AG04450 (cell line): Measurements from ENCODE around the gene ADGRD1. TPM values are rescaled to one million over a fixed set of nuclear protein-coding genes. Genes with fewer than 3 reads are reported as not detected.

Experiments used
- CTCF ChIA-PET: fragments of 300-600, 350-600 bp; formaldehyde crosslinking; extraction: SDS; loops from one replicate; lab custom pipeline; 2022; ENCODE audit warnings: antibody characterized with exemption, inconsistent platforms; lab: Charles Lee
- POLR2A ChIA-PET: fragments of 350-600 bp; formaldehyde crosslinking; extraction: SDS; loops from one replicate; lab custom pipeline; 2021; ENCODE audit warnings: antibody characterized with exemption, inconsistent platforms; lab: Yijun Ruan, JAX
- DNase-seq: peaks from one replicate; pipeline ENCODE4 v3.0.0-alpha.2; 2011; ENCODE audit warnings: low read depth, low spot score
- H3K27ac ChIP-seq: one replicate; pipeline ENCODE4 v1.5.1; 2012; ENCODE audit warnings: low read depth, low read length, control low read depth
- H3K27me3 ChIP-seq: one replicate; pipeline ENCODE4 v1.6.0; 2012; ENCODE audit warnings: low read length; ENCODE audit not compliant: control insufficient read depth, insufficient read depth
- H3K4me3 ChIP-seq: 2 replicates; pipeline ENCODE4 v1.5.1; 2011; ENCODE audit warnings: mild to moderate bottlenecking, low read depth, low read length, control low read depth
- H3K9me3 ChIP-seq: 2 replicates; pipeline ENCODE4 v1.5.1; 2012; ENCODE audit warnings: low read length; ENCODE audit not compliant: control insufficient read depth, insufficient read depth
- polyA plus RNA-seq: library from polyadenylated mRNA; depleted of rRNA; stranded (reverse); fragments of >200 nt; gene quantifications from 2 replicates; pipeline ENCODE4 v1.2.3, GENCODE V29; 2011
- TF ChIP-seq, protein P1 (sequence below): IDR thresholded peaks from 2 replicates; pipeline ENCODE4 v1.5.1; 2011; ENCODE audit warnings: low read depth, low read length, control low read depth, inconsistent platforms

The ADGRD1 gene
- polyA plus RNA-seq, 1 experiment, result 0.05 TPM

GRCh38 chr12:131105351-131105735, 151.6 kb downstream of the ADGRD1 start:
- TF ChIP-seq, protein P1, sequence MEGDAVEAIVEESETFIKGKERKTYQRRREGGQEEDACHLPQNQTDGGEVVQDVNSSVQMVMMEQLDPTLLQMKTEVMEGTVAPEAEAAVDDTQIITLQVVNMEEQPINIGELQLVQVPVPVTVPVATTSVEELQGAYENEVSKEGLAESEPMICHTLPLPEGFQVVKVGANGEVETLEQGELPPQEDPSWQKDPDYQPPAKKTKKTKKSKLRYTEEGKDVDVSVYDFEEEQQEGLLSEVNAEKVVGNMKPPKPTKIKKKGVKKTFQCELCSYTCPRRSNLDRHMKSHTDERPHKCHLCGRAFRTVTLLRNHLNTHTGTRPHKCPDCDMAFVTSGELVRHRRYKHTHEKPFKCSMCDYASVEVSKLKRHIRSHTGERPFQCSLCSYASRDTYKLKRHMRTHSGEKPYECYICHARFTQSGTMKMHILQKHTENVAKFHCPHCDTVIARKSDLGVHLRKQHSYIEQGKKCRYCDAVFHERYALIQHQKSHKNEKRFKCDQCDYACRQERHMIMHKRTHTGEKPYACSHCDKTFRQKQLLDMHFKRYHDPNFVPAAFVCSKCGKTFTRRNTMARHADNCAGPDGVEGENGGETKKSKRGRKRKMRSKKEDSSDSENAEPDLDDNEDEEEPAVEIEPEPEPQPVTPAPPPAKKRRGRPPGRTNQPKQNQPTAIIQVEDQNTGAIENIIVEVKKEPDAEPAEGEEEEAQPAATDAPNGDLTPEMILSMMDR, result no peak
- ChIA-PET POLR2A (no interaction called here), CTCF (interaction anchor here (0.5 to 1.3 kb wide), 3 partner anchors 12 to 723 kb away, joined by 3 read pairs; no protein-coding TSS in a partner anchor)
- DNase-seq, result no peak
- Histone ChIP-seq H3K27ac (no peak overlapping the region), H3K9me3 (peaks cover 58% of the 10 kb centered on the region), H3K27me3 (no peaks in the 10 kb centered on the region), H3K4me3 (no peak overlapping the region)

- H3K27ac ChIP-seq, result no peak overlapping the region
- POLR2A ChIA-PET, result no interaction called here
- DNase-seq, result no peak
- no peak overlapping the region for H3K4me3 ChIP-seq
- H3K9me3 ChIP-seq, result peaks cover 57% of the 10 kb centered on the region
- TF ChIP-seq, protein P1, result no peak
- CTCF ChIA-PET, result interaction anchor here (0.9 to 1.3 kb wide), 3 partner anchors 11 to 720 kb away, joined by 3 read pairs; no protein-coding TSS in a partner anchor
- no peaks in the 10 kb centered on the region for H3K27me3 ChIP-seq
Measured at GRCh38 chr12:131105736-131106348, 152.1 kb downstream of the ADGRD1 start.

- H3K27ac ChIP-seq, result no peak overlapping the region
- H3K9me3 ChIP-seq, result peaks cover 54% of the 10 kb centered on the region
- H3K27me3 ChIP-seq, result no peaks in the 10 kb centered on the region
- POLR2A ChIA-PET, result no interaction called here
- no peak overlapping the region for H3K4me3 ChIP-seq
- CTCF ChIA-PET, result interaction anchor here (1.1 to 1.3 kb wide), 2 partner anchors 10 to 720 kb away, joined by 3 read pairs; no protein-coding TSS in a partner anchor
- TF ChIP-seq, protein P1, result no peak
- DNase-seq, result no peak
Measured at GRCh38 chr12:131106349-131106941, 152.7 kb downstream of the ADGRD1 start.

DNA sequence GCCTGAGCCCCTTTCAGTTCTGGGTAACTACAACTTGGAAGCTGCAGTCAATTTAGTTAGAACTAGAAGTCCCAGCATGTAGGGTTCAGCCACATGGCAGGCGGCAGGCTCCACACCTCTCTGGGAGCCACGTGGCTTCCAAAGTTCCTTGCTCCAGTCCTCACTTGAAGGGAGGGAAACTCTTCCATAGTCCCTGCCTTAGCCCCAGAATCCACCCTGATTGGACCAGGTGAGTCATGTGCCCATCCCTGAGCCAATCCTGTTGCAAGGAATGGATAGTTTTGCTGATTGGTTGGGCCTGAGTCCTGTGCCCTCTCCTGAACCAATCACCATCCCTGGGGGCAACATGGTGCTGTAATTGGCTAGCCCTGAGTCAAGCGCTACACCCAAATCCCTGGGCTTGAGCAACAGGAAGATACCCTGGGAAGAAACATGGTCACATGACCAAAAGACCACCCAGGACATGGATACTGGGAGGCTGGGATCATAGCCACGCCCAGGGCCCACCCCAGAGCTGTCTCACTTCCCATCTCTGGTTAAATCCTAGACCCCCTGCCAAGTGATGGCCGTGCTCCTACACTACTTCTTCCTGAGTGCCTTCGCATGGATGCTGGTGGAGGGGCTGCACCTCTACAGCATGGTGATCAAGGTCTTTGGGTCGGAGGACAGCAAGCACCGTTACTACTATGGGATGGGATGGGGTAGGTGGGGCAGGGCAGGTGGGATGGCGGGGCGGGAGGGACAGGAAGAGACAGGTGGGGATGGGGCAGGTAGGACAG, 154.7 kb downstream of the ADGRD1 start:
- H3K9me3 ChIP-seq, result peaks cover 46% of the 10 kb centered on the region
- H3K4me3 ChIP-seq, result no peak overlapping the region
- no peaks in the 10 kb centered on the region for H3K27me3 ChIP-seq
- DNase-seq, result no peak
- ChIA-PET CTCF (no interaction called here), POLR2A (no interaction called here)
- TF ChIP-seq, protein P1, result no peak
- no peak overlapping the region for H3K27ac ChIP-seq
